ENCODE data around the gene MYO10.
"Not testable (repeated sequence)": the region's sequence is repeated elsewhere in the genome, so short reads cannot be mapped to it uniquely, and the experiment has no call there.

Gene MYO10

DNA sequence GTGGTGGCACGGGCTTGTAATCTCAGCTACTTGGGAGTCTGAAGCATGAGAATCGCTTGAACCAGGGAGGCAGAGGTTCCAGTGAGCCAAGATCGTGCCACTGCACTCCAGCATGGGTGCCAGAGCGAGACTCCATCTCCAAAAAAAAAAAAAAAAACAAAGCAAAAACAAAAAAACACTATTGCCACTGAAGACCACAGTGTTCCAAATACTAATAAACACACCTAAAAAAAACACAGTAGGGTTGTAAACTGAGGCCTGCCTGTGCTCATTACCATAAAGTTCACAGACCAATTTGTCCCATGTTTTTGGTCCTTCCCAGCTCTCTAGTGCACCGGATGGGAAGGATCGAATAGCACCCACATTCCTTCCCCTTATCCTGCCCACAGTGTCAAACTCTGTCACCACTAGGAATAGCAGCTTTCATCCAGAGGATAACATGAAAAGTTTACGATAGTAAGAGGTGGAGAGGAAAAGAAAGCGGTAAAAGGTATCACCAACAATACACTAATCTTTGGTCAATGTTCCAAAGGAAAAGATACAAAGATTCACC, 49.2 kb downstream of the MYO10 start:
- DNase-seq (ENCODE audit: low read depth), result no peak

DNA sequence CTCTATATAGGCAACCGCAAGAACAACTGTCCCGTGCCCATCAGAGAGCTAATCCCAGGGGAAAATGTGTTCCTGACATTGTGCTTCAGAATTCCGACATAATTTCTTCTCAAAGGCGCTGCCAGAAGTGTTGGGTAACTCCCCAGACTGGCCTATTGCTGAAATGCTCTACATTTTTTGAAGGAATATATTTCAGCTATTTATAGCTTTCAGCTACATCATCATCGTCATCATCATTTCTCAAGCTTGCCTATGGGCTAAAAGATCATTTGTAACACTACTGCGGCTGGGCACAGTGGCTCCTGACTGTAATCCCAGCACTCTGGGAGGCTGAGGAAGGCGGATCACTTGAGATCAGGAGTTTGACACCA, 49.7 kb downstream of the MYO10 start:
- peak; percentile 84 for DNase-seq (ENCODE audit: low read depth)

DNA sequence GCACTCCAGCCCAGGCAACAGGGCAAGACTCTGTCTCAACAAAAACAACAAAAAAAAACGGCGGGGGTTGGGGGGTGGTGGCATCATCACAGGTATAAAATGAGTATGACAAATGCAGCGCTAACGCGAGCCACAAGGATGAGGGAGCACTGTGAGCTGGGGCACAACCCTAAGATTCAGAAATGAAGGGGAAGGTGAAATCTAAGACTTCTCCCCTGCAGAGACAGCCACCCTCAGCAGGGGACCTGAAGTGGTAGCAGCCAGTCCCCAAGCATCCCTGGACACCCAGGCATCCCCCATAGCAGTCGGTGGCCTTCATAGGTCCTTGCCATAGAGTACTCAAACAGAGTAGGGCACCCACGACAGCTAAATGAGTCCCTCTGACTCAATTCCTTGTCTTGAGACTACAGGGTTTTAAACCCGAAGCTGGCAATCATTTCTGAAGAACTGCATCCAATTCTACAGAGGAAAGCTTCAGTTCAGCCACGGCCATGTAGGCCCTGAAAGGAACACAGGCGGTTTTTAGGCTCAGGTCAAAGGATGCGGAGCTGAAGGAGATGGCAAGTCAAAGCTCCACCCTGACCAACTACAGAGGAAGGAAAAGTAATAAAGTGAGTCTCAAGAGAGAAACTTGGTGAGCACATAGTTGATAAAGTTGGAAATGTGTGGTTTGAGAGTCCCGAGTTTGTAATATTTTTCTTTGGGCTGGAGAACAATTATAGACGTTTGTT, 50.3 kb downstream of the MYO10 start:
- no peak for DNase-seq (ENCODE audit: low read depth)

DNA sequence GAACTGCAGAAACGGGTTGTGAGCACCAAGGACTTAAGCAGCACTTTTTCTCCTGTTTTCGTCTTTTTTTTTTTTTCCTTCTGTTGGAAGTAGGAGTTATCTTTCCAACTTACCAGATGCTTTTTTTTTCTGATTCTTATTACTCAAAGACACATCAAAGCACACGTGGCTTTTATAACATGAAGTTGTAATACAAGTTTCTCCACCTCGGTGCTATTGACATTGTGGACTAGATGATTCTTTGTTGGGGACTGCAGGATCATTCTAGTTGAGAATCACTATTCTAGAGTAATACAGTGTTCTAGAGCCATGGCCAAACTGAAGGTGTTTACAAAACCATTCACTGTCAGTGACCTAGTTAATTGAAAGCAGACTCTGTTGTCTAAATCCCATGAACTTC, 51.5 kb downstream of the MYO10 start:
- no peak for DNase-seq (ENCODE audit: low read depth)

DNA sequence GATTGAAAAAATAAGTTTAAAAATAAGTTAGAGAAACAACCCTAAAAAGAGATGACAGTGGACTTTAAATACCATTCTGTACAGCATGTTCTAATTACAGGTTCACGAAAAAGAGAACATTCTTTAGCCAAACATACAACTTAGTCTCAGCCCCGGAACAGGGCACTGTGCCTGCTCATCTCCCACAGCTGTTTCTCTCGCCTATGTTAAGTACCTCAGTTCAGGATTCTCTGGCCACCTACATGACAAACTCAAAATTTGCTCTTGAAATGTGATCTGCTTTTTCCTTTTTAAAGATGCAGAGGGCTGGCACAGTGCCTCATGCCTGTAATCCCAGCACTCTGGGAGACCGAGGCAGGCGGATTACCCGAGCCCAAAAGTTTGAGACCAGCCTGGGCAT, 52.3 kb downstream of the MYO10 start:
- DNase-seq (ENCODE audit: low read depth), result no peak

DNA sequence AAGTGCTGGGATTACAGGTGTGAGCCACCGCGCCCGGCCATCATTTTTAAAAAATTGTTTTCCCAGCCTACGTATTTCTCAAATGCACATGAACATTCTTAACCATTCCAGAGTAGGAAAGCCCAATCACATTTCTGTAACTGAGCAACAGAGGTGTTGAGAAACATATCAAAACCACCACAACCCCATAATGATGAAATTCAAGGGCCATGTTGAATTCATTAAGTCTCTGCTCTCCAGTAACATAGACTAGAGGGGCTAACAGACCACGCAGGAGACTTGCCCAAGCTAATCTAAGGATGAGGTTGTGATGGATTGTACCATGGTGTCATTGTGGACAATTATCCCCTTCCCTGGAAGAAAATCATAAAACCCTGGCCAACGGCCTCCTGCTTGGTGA, 52.9 kb downstream of the MYO10 start:
- no peak for DNase-seq (ENCODE audit: low read depth)

DNA sequence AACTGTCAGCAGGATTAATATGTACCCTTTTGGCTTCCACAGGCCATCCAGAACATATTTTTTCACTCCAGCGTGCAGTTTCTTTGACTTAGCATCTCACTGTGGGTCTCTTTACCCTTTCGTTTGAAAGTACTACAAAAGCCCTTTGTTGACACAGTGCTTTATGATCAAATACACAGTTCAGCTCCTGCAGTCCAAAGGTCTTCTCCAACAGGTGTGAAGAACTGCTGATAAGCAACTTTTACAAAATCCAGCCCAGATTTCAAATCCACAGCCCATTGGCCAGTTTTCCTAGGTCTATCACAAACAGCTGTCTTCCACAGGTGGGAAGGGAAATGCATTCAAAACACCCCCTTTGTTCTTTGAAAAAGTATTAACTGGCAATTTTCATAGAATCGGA, 54.8 kb downstream of the MYO10 start:
- no peak for DNase-seq (ENCODE audit: low read depth)

DNA sequence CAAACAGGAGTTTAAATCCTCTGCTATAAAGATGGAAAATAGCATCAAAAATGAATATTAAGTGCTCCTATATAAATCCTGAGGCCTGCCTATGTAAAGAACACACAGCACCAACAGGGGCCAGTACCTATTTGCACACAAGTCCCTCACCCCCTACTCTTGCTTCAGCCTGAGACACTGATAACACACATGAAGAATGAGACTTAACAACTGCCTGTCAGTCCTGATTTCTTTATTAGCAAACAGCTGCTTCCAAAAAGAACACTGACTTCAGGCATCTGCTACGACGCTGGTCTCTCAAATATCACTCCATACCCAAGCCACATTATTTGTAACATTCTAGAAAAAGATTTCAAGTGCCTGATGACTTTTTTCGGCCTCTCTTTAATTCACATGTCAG, 55.5 kb downstream of the MYO10 start:
- no peak for DNase-seq (ENCODE audit: low read depth)

DNA sequence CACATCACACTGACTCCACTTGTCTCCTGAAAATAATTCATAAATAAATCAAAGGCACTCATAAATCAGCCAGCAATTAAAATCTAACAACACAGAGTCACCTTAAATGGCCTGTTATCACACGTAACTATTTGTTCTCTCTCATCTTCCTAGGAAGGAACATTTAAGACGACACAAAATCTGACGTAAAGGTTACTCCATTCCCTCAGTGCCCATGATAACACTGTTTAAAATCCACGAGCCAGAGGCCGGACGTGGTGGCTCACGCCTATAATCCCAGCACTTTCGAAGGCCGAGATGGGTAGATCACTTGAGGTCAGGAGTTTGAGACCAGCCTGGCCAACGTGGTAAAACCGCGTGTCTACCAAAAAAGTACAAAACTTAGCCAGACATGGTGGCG, 56.4 kb downstream of the MYO10 start:
- no peak for DNase-seq (ENCODE audit: low read depth)

DNA sequence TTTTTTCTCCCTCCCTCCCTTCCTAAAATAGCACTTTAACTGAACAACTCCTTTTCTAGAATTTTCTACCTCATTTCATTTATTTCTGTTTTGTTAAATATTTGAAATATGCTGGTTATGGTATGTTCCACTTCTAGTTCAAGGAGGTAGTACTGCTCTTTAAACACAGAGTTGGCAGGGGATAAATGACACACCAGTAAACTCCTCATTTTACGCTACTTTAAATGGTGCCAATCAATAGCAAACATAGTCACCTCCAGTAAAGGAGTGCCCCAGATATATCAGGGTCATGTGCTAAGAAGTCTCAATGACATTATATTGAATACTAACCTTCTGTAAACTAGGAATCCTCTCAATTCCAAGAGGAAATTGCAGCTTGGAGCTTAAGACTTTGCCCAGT, 56.9 kb downstream of the MYO10 start:
- DNase-seq (ENCODE audit: low read depth), result no peak

DNA sequence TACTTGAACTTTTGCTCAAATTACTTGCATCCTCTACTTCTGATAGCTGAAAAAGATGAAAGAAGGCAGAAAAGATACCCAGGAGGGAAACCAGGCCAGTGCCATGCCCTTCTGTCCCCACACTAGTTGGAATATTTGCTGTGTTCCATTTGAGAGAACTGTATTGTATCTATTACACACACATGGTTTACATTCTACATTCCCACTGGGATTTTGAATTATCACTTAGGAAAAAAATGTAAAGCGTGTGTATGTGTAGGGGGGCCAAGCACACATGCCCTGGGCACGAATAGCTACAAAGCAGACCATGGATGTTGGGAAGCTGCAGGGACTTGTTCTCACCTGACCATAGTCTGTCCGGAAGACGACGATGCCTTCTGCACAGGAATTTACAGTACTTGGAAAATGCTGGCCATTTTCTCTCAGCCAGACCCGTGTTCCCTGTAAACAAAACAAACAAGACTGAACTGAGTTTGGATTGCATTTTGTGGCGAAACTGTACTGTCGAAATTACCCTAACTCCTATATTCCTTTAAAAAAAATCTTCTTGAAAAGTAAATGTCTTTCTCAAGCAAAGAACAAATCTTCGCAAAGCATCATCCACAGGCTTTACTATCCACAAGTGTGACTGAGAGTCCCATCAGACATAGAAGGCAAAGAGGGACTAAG, 58.7 kb downstream of the MYO10 start:
- DNase-seq (ENCODE audit: low read depth), result no peak

DNA sequence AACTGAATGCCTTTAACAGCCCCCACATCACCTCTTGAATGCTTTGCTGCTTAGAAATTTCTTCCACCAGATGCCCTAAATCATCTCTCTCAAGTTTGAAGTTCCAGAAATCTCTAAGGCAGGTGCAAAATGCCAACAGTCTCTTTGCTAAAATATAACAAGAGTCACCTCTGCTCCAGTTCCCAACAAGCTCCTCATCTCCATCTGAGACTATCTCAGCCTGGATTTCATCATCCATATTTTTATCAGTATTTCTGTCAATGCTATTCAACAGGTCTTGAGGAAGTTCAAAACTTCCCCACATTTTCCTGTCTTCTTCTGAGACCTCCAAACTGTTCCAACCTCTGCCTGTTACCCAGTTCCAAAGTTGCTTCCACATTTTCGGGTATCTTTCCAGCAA, 61.7 kb downstream of the MYO10 start:
- not testable (repeated sequence) for DNase-seq (ENCODE audit: low read depth)

DNA sequence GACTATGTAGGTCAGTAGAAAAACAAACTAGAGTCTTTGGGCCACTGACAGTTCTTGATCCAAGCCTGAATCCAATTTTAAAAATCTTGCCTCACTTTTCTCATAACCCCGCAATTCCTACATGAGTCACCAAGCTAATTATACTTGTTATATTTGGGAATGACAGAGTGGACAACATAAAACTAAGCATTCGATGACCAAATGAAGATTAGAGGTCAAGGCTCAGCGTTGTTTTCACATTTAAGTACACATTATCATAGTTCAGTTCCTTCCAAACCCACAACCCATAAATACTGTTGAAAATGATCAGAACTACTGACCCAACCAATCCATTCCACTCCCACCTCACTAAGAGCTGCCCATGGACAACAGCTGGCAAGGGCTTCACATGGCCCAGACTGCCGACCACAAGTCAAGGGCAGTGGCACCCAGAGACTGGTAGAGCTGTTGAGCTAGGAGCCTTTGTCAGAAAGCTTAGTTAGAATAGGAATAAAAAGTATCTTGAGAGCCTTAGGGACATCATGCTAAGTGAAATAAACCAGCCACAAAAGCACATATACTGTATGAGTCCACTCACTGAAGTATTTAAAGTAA, 64.2 kb downstream of the MYO10 start:
- peak; percentile 90 for DNase-seq (ENCODE audit: low read depth)

DNA sequence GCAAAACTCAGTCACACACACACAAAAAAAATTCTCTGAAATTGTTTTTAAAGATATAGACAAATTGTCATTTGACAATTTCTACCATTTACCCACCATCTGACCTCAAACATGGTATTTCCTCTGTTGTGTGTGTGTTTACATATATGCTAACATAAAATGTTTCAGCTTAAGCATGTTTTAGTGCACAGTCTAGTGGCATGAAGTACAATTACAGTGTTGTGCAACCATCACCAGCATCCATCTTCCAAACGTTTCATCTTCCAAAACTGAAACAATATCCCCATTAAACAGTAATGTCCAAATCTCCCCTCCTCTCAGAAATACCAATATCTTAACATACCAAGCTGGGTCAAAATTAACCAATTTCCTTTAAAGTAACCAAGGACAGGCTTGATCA, 65.2 kb downstream of the MYO10 start:
- no peak for DNase-seq (ENCODE audit: low read depth)

DNA sequence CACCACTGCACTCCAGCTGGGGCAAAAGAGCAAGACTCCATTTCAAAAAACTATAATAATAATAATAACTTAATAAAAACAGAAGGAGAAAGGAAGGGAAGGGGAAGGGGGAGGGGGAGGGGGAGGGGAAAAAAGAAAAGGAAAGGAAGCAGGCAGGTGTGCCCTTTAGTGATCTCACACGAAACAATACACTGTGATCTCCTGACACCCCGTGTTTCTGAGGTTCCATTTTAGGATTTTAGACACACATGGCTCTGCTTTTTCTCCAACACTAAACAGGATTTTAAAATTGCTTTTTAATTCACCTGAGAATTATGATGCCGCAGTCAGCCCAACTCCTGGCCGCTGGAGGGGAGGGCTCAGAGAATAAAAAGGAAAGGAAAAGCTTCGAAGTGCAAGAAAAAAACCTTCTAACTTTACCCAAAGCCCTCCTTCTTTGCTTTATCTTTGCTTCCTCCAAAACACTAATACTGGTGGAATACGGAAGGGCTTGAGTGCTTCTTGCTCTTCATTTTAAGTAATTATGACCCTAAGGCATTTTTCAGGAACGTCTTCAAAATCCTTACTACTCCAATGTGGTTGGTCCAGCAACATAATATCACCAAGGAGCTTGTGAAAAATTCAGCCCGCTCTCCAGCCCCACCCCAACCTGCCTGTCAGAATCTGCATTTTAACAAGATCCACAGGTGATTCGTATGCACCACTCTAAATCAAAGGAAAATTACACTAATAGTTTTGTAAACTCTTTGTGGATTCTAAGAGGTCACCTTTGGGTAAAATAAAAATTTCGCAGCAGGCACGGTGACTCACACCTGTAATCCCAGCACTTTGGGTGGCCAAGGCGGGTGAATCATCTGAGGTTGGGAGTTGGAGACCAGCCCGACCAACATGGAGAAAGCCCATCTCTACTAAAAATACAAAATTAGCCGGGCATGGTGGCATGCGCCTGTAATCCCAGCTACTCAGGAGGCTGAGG, 66.0 kb downstream of the MYO10 start:
- DNase-seq (ENCODE audit: low read depth), result peak; percentile 69

DNA sequence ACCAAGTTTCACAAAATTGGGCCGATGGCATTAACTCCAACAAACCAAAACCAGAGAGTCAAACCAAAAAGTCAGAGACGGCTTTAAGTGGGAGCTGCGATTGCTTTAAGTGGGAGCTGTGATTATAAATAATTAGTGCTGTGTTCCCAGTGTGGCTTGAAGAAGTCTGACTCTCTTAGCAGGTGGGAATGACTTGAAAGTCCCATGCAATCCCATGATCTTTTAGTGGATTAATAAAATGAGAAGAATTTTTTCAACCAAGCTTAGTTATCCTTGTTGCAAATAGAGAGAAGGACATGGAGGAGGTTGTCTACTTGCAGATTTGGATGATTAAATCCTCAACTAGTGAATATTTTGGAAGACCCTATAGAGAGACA, 68.5 kb downstream of the MYO10 start:
- DNase-seq (ENCODE audit: low read depth), result no peak

DNA sequence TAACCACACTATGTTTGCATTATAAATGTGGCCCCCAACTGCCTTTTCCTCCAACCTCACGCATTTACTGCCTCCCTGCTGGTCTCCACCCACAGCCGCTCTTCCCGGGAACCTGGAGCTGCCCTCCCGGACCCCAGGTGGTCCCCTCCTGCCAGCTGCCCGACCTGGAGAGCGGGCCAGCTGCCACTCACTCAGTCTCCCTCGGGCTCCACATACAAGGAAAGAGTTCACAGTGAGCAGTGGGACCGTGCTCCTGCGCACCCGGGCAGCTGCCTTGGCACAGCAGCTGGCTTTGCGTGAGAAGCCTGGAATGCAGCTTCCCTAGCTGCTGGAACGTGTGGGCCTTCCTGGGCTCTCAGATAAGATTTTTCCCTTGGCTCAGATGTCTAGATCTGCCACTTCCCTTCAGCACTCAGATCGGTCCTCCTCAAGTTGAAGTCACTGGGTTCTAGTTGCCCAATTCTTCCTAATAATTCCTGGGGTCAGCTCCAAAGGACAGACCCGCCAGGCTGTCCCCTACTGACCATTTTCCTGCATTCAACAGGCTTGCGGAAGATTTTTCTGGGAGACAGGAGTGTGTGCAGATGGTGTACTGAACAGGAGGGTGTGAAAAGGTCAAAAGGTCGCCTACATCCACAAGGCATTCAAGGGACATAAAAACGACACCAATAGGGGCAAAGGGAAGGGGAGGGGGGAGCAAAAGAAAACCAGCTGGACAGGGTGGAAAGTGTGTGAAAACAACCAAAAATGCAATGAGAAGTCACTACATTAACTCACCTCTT, 69.1 kb downstream of the MYO10 start:
- peak; percentile 57 for DNase-seq (ENCODE audit: low read depth)

DNA sequence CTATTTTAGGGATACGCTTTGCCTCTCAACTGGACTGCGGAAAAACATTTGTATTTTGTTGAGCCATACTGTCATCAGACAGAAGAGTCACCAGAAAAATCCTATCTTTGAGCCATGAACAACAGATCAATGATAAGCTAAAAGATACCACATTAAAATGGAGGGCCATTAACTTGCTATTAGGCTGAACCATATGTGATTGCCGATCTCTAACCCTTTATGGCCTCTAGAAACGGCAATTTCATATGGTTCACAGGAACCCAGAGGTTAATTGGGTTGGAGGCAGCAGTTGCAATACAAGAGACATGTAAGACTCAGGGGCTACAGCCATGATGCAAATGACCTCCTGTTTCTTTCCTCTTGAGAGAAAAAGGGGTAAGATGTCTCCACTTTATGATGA, 69.8 kb downstream of the MYO10 start:
- DNase-seq (ENCODE audit: low read depth), result no peak

DNA sequence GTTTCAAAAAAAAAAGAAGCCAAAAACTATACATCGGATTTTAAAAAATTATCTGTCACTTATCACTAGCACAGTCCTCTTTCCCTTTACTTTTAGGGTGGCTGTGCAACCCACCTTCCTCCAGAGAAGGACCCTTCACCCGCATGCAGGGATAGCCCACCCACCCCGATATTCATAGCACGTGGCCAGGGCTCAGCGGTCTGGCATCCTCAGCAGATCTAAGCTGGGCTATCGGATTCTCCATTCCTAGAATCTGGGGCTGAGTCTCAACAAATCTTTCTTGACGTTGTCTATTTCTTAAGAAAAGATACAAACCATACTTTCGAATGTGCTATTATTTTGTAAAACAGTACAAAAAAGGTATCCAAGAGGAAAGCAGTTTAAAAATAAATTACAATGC, 70.9 kb downstream of the MYO10 start:
- no peak for DNase-seq (ENCODE audit: low read depth)

DNA sequence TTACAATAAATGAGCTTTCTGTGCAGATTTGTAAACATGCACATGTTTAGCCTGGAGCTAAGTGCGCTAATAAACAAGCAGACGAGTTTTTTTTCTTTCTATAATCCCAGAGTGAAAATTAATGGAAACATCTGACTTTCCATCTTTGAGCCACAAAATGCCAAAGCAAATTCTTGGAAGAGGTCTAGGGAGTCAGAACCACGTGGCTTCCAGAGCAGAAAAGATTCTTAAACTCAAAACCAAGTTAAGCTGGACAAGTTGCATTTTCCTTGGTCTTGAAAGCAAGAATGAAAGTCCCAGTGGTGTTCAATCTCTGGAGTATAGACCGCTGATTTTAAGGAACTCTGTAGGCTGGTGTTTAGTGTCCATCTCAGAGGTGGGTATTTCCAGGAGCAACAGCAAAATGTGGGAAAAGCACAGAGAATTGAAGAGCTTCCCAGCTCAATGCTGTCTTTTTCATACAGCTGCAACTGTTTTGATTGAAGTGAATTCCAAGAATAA, 71.4 kb downstream of the MYO10 start:
- peak; percentile 57 for DNase-seq (ENCODE audit: low read depth)

DNA sequence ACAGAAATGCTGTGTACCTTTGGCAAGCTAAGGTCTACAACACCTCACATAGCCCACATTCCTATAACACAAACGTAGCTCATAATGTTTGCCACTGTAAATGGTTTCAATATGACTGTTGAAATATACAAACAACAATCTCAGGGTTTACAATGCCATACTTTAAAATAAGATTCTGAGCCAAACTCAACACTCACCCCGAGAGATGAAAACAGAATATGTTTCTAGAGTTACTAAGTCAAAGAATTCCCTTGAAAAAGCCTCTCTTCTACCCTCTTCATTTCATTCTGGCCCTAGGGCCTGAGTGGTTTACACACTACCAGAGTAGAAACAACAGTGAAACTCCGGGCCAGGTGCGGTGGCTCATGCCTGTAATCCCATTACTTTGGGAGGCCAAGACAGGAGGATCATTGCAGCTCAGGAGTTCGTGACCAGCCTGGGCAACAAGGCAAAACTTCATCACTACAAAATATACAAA, 72.6 kb downstream of the MYO10 start:
- no peak for DNase-seq (ENCODE audit: low read depth)
